GM19455 (cell line): ENCODE results near the gene ID2.
A peak's percentile ranks its signal among the peaks of the same experiment; 100 is the strongest.

ENCODE experiments used
- ATAC-seq: cut with Tn5 transposase; IDR thresholded peaks from one replicate; pipeline ENCODE4 v1.9.1; 2021; ENCODE audit not compliant: unreplicated experiment

Gene ID2, protein sequence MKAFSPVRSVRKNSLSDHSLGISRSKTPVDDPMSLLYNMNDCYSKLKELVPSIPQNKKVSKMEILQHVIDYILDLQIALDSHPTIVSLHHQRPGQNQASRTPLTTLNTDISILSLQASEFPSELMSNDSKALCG

DNA sequence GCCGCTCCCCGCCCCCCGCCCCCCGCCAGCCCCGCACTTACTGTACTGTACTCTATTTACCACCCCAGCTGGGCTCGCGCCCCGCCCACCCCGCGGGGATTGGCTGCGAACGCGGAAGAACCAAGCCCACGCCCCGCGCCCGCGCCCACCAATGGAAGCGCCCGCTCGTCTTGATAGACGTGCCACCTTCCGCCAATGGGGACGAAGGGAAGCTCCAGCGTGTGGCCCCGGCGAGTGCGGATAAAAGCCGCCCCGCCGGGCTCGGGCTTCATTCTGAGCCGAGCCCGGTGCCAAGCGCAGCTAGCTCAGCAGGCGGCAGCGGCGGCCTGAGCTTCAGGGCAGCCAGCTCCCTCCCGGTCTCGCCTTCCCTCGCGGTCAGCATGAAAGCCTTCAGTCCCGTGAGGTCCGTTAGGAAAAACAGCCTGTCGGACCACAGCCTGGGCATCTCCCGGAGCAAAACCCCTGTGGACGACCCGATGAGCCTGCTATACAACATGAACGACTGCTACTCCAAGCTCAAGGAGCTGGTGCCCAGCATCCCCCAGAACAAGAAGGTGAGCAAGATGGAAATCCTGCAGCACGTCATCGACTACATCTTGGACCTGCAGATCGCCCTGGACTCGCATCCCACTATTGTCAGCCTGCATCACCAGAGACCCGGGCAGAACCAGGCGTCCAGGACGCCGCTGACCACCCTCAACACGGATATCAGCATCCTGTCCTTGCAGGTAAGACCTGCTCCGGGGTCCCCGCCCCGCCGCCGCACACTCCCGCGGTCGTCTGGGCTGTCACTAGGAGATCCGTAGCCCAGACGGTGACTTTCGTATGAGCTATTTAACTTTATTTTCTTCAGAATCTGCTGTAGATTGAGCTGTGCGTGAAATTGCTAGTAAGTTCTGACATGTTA lies at the start of gene ID2:
TSS of gene ID2 (plus strand) at position 271 of the 907 bp plus-strand sequence. CDS start at position 381, 110 bp downstream.
- ATAC-seq: peak; percentile 61

DNA sequence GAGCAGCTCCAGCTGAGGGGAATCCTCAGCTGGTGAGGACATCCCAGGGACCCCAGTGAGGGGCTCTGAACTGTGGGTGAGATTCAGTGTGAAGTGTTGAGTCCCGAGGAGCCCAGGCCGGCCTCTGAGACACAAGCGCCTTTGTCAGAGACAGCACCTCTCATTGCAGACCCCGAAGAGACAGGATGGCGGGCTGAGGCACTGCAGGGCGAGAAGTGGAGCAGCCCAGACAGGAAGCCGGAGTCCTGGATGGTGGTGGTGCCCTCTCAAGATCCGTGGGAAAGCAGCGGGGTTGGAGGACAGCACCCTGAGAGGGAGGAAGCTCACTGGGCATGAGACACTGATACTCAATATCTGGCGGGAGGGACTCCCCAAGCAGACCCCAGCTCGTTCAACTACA lies 49.1 kb upstream of the ID2 start:
- no peak for ATAC-seq

DNA sequence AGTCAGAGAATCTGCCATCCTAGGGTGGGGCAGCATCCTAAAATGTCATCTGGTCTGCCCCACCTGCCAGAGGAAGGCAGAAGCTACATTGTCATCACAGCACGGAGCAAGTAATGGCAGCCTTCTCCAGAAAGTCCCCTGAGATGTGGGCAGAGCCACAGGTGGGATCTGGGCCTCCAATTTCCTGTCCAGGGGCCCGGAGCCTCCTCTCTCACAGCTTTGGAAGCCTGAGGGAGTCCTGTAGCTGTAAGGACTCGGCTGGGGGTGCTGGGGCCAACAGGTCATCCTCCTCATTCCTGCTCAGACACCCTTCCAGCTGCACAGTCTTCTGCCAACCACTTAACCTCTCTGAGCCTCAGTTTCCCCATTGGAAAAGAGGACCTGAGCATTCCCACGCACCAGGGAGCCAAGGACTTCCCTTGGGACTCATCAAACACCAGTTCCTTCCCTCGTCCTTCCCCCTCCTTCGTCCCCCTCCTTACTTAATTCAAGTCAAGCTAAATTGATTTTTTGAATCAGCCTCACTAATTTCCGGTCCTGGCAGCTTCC lies 48.6 kb upstream of the ID2 start:
- no peak for ATAC-seq

DNA sequence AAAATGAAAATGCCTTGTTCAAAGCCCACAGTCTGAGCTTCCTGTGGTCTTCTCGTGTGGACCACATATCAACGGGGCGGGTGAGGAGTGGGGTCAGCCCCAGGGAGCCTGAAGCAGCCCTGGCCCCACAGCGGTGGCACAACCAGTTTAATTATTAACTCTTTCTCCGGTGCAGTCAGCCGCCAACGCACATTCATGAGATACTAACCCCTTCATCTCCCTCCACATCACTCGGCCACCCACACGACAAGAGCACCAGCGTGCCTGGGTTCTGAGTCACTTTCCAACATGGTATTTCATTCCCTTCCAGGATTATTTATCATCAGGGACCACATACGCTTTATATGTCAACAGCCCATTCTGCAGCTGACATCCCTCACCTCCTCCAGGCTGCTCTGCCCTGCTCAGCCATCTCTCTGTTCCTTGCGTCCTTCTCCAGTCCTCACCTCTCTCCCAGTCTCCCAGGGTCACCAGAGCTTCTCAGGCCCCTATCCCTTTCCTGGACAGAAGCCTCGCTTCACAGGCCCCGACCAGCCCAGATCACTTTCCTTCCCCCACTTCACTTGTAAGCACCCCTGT lies 48.0 kb upstream of the ID2 start:
- ATAC-seq: no peak

DNA sequence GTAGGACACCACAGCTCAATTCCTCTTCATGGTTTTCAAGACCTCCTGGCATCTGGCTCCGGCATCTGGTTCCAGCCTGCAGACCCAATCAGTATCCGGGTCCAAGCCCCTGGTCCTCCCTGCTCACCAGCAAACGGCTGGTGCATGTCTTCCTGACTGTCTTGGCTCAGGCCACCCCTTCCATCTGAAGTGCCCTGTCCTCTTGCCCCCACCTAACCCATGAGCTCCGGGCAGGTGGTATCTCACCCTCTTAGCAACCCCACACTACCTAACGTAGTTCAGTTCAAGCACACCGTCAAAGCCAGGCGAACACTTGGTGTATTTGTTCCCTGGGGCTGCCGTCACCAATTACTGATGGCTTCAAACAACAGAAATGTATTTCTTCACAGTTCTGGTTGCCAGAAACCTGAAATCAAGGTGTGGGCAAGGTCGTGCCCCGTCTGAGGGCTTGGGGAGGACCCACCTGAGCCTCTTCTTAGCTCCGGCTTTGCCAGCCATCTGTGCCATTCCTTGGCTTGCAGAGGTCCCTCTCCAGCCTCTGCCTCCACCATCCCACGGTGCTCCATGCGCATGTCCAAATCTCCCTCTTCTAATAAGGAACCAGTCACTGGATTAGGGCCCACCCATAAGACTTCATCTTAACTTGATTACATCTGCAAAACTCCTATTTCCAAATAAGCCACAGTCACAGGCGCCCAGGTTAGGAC lies 47.2 kb upstream of the ID2 start:
- no peak for ATAC-seq

DNA sequence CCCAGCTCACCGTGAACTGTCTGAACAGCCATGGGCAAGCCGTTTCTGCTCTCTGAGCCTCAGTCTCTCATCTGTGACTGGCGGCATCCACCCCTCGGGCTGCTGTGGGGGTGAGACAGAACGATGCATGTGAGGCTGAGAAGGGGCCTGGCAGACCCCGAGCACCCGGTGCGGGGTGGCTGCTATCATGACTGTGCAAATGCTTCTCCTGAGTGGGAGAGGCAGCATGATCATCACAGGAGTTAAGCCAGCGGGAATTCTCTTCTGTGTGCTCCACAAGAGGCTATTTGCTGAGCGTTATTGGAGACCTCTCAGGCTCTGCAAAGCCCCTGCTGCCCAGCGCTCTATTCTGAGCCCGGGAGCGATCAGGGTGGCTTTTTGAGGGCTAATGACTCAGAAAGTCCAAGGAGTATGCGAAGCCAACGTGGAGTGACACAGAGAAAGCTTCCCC lies 45.8 kb upstream of the ID2 start:
- ATAC-seq: no peak

DNA sequence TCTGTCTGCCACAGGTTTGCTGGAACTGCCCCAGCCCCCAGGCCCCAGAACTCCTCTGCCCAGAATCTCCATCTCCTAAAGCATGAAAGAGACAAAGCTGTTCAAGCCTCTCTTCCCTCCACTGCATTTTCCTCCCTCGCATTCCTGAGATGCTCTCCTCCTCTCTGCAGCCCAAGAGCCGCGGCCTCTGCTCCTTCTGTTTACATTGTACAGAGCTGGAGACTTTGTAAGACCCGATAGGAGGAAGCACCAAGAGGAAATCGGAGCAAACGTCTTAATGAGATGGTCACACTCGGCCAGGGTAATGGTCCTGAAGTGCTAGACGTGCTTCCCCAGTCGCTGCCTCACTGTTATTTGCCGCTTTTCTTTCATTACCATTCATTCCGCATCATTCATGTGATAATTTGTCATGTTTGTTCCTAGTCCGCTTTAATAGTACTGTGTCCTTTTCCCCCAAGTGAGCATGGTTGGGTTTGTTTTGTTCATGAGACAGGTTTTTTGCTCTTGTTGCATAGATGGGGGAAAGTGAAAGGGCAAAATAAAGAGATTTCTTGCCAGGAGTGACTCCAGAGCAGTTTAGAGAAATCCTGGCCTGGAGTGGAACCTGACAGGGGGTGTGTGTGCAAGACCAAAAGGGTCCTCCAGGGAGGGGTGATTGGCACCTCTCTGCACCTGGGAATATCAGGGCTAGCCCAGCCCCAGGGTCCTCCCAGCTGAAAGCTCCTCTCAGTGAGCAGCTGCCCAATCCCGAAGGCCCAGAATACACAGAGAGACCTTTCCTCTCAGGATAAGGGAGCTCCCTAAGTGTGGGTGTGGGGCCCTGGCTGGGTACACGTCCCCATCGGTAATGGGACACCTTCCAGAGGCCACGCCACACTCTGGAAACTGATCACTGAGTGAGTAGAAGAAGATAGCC lies 44.9 kb upstream of the ID2 start:
- ATAC-seq: no peak

DNA sequence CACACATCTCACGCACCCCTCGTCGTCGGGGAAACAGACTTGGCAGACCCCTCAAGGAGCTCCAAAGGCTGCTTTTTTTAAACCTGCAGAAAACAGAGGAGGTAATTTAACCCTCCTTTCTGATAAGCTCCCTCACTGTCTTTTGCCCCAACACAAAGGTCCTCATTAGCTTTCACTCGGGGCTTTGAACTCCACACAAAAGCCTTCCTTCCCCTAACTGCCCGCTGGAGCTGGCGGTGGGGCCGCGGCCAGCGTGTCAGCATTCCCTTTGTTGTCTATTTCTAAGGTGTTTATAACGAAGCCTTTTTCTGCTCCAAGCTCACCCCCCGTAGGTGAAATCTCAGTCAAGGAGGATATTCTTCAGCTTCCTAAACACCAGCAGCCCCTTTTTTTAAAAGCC lies 43.5 kb upstream of the ID2 start:
- no peak for ATAC-seq

DNA sequence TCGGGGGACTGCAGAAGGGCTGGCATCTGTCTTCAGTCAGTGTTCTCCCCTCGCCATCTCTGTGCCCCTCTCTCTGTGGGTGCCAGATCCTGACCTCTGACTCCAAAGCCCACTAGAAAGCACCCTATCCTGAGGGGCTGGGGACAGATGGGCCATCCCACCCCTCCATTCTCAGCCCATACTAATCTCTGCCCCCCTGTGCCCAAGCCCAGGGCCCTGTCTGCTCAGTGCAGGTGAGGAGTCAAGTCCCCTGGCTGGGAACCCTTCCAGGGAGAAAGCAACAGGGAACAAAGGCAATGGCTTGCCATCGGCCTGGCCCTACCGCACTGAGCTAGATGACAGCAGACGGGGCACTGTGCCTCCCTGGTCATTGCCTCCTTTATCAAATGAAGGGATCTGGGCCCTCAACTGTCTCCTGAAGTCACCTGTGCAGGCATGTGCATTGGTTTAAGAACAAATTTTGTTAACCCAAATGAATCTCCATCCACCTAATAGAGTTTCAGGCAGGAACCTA lies 42.7 kb upstream of the ID2 start:
- no peak for ATAC-seq

DNA sequence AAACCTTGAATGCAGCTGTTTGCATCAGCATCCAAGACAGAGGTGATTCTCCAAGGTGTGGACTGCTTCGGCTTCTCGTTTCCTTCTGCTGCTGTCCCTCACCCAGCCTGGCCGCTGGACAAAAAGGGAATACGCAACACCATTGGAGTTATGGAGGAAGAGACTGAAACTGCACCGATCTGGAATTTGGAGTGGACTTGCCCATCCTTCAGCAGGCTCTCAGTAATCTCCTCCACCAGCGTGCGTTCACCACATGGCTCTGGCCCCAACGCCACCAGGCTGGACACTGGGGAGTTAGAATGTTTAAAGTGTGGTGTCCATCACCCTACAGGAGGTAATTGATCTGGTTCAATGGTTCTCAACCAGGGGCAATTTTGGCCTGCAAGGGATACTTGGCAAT lies 41.4 kb upstream of the ID2 start:
- no peak for ATAC-seq

DNA sequence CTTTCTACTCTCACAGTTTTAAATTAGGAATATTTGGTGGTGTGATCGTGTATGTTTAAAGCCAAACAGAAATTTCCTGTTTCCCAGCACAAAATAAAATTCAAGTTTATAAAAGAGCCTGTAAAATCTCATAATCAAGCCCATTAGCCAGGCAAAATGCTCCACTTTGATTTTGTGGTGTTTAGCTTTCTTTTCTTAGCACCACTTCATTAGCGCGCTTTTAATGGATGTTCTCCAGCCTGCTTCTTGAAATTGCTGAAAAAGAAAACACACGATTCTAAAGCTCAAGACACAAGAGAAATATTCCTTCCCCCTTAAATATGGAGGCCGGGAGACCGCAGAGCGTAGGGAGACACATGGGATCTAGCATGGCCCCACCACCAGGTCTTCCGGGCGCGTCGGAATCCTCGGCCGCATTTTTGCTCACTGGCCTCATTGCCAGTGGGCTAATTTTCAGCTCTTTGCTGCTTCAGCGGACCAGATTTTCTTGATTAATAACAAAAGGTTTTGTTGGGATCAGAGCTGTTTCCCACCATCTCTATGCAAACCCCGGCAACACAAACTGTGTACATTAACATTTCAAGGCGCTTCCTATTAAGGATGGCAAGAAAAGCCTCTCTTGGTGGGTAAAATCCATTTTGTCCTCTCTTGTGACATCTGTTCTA lies 40.4 kb upstream of the ID2 start:
- no peak for ATAC-seq

DNA sequence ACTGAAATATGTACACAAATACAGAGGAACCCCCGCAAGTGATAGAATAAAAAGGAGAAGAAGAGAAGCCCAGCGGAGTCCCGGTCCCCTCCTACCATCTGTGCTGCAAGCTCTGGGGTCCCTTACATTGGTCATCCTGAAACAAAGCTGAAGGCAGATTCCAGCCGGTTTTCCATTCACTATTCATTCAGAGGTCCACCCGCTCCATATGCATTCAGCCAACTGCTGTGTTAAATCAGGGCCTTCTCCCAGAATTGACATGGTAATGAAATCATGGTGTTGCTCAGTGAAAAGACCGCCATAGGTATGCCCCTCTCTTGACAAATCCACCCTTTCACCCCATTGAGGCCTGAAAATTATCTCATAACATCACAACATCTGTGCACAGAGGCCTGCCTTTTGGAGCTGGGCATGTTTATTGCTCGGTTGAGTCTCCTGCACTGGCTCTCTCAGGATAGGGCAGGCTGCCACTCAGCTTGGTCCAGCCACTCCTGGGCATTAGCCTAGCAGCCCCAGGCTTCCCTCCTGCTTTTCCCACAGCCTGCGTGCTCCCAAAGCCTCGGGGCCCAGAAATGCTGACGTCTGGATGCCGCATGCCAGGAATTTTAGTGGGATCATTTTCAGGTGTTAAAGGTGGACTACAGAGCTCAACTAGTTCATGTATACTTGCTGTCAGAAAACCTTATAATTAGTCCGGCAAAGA lies 39.3 kb upstream of the ID2 start:
- ATAC-seq: no peak

DNA sequence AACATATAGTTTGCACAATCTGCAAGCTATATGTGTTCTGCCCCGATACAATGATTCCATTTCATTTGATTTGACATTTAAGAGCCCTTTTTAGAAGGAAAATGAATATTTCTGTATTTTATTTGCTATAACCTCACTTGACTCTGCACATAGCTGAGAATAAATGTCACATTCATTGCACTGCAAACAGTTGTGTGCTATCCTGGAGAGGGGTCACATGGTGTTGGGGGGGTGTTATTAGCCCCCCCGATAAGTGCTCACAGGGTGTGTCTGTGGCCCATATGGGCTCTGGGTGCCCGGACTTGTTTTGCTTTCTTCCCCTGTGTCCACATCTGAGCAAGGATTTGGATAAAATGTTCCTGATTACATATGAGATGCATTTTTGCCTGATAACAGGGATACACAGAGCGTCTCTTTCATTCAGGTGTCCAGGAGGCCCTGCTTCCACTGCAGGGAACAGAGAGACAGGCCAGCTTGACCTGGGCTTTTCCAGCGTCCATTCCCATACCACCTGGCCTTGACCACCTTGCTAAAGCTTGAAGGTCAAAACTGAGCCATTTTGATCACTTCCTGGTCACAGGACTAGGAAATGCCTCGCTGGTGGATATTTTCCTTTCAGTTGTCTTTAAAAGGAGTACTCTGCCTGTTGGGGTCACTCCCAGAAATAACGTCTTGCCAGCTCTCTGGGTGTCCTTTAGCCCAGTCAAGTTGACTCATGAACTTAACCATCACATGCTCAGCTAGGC lies 38.4 kb upstream of the ID2 start:
- no peak for ATAC-seq

DNA sequence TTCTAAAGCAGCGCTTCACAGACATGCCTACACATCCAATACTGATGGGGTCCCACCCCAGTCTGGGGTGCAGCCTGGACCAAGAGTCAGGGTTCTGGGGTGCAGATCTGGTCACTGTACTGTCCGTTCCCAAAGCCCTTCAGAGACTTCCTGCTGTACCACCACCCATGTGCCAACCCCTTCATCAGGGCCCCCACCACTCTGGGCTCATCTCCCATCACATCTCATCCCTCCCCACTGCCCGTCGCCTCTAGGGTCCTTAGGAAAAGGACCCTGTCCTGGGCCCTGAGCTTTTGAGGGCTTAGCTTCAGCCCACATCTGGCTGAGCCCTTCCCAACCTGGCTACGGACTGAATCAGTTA lies 37.9 kb upstream of the ID2 start:
- ATAC-seq: no peak

DNA sequence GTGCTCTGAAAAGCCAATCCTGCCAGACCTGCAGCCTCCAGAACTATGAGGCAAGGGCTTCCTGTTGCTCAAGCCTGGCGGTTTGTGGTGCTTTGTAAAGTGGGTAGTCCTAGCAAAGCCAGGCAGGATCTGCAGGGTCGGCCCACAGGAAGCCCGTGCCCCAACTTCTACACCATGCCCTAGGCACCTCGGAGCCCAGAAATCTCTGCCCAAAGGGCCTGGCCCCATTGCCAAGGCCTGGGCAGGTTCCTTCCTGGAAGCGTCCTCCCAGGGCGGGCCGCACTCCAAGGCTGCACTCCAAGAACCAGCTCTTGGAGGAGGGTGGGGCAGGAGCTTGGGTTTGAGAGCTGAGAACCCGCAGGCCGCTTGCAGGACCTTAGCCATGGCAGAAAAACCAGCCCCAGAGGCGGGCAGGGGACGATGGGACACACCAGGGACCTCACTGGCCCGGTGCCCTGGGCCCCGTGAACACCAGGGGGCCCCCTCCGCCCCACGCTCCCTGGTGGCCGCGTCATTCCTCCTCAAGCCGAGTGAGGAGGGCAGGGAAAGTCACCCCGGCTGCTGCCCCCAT lies 37.2 kb upstream of the ID2 start:
- ATAC-seq: no peak

DNA sequence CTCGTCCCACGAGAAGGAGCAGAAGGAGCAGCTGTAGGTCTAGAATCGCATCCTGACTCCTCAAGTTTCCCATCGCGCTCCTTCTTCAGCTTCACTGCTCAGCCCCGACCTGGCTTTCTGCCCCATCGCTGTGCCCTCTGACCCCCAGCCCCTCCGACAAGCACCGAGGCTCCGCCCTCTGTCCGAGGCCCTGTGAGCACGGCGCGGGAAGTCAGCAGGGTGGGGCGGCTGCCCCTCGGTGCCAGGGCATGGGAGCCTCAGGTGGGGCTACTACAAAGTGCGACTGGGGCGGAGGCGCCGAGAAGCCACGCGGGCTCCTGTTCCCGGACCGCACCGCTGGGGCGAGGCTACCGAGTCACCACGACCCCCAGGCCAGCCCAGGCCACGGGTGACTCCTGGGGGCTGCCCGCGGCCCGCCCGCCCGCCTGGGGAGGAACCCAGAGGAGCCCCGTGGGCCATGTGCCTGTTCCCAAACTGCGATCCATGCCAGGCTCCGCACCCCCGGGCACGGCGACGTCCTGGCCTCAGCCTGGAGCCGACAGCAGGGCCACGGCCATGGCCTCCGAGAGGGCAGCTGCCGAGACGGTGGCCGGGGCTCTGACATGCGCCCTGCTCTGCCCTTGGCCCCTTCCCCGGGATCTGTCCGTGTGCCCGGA lies 36.6 kb upstream of the ID2 start:
- ATAC-seq: no peak

DNA sequence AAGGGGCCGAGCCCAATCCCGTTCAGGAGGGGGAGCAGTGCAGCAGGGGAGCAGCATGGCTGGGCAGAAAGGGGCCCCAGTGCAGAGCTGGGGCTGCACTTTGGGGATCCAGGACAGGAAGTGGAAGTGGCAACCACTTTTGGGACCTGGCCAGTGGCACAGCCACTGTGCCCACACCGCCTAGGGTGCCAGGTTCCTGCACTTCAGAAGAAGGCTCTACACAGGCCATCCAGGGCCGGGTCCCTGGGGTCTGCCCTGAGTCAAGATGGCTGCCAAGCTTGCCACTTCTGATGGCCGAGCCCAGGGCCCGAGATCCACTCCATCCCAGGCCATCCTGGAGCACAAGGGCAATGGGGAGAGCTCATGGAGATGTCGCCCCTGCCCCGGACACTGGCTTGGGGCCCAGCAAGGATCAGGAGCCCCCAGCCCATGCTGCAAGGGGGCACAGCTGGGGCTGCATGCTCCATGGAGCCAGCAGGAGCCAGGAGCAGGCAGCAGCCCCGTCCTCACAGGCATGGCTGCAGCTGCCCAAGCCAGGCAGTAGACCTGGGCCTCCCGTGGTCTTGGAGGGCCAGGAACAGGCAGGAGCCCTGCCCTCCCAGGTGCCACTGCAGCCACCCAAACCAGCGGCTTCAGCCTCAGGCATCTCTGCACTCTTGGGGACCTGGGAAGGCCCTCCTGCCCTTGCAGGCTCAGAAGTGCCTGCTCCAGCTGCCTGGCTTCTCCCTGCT lies 35.0 kb upstream of the ID2 start:
- ATAC-seq: no peak
